HG03432 (cell line): Measurements from ENCODE around the gene WBP1L.

Experiments used
- ATAC-seq: cut with Tn5 transposase; IDR thresholded peaks from one replicate; pipeline ENCODE4 v1.9.1; 2021; ENCODE audit warnings: mild to moderate bottlenecking, moderate library complexity; ENCODE audit not compliant: unreplicated experiment

WBP1L gene

DNA sequence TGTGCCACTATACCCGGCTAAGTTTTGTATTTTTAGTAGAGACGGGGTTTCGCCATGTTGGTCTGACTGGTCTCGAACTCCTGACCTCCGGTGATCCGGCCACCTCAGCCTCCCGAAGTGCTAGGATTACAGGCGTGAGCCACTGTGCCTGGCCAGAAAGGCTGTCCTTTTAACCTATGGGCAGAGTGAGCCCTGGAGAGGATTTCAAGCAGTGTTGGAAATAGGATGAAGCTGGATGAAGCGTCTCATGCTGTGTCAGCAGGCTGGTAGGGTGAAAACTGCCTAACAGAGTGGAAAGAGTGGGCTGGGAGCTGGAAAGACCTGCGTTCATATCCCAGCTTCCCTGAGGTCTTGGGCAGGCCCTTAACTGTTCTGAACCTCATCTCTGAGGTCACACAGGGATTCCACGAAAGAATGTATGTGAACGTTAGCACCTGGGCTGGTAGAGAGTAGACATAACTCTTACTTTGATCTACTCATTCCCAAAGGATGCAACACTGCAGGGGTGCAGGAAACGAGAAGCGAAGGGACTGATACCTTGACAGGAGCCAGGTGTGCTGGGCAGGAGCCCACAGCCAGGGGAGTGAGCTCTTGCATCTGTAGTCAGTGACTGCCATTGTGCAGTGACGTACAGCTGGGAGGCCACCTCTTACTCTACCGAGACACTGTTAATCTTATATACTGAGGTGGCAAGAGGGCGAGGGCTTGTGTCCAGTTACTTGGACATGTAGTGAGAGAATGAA is 34.1 kb downstream of the WBP1L start:
- ATAC-seq, result no peak

DNA sequence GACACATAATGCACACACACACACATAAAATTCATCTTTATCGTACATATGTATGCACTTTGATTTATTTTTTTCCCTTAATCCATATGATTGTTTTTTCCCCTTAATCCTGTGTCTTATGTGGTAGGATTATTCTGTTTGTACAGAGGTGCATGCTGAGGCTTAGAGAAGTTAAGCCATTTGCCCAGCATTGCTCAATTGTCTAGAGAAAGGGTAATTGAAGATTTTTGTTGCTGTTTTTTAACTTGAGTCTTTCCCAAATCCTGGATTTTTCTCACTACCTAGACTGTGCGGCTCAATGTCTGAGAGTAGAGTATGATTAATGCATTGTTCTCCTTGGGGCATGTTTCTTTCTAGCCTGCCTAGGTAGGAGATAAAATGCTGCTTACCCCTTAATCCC is 35.0 kb downstream of the WBP1L start:
- no peak for ATAC-seq

DNA sequence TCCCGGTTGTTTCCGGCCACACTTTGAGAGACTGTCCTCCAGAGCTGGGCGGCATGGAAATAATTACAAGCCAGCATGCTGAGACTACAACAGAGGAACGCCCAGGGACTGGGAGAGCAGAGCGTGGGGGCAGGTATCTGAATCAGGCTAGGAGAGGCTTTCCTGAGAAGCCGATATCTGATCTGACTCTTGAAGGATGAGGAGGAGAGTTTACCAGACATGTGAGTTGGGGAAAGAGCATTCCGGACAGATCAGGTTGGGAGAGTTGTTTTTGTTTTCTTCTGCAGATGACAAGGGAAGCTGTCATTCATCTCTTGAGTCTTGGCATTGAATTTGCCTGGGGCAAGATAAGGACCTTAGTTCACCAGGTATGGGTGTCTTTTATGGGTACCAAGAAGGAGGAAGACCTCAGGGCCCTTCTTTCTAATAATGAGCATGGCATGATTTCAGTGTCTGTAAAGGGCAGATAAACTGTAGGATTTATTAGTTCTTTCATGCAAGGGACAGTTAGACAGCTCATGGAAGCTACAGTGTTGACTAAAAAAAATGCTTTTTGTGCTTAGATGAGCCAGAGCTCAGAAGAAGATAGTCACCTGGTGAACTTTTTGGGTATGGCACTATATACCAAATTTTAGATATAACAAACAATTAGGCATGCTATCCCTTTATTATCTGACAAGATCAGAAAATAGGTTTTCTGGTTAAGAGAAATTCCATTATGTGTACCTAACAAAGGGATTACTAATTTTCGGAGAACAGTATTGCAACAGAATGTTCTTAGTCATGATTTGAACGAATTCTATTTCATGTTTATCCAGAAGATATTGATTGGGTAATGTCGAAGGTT is 36.2 kb downstream of the WBP1L start:
- no peak for ATAC-seq

GRCh38 chr10:102780527-102780808 is 36.7 kb downstream of the WBP1L start:
- no peak for ATAC-seq

- ATAC-seq, result no peak
Observed at GRCh38 chr10:102781090-102781920, 37.6 kb downstream of the WBP1L start.

GRCh38 chr10:102781921-102782557 is 38.3 kb downstream of the WBP1L start:
- ATAC-seq, result no peak

DNA sequence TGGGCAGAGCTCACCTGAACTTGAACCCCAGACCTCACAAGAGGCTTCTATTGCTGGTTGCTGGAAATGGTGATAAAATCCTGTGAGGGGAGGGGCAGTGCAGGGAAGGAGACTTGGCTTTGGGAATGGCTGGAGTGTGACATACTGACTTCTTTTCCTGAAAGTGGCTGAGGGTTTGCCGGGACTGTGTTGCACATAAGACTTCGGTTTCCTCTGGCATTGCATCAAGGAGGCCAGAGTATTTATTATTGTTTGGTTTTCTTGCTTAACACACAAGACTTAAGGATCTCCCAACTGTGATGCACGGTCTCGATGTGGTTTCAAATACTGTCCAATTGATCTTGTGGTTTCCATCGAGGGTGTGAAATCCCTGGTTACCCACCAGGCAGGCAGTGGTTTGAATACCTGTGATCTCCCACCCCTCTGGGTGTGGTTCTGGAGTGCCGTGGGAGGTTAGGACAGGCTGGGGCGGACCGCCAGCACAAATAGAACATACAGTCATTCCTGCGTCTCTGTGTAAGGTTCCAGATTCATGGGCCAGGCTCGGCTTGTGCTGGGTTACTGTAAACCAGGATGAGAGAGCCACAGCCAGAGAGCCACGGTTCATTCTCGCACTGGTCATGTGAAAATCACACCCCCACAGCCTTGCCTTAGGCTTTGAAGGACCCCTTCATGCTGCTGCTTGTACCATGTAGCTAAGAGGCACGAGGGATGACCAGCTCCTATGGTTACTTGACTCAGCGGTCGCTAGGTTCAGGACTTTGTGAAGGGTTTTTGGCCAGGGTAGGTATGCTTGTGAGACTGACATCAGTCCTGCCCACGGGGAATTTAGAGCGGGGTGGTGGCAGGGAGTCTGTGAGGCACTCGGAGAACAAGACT is 39.2 kb downstream of the WBP1L start:
- no peak for ATAC-seq

GRCh38 chr10:102783568-102783967 is 39.8 kb downstream of the WBP1L start:
- no peak for ATAC-seq

DNA sequence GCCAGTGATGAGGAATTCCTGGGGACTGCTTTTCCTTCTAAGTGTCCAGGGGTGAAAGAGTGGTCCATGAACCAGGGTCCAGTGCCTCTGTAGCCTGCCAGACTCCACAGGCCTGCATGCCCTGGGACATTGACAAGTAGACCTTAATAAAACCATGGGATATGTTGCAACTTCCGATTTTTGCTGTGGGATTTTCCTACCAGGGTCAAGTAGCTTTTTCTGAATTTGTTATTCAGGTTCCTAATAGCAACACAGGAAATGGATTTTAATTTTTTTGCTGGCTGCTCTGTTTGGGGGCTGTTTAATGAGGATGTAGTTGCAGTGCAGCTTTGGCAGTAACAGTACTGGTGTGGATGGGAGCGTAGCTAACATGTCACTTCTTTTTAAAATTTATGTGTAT is 42.1 kb downstream of the WBP1L start:
- no peak for ATAC-seq

DNA sequence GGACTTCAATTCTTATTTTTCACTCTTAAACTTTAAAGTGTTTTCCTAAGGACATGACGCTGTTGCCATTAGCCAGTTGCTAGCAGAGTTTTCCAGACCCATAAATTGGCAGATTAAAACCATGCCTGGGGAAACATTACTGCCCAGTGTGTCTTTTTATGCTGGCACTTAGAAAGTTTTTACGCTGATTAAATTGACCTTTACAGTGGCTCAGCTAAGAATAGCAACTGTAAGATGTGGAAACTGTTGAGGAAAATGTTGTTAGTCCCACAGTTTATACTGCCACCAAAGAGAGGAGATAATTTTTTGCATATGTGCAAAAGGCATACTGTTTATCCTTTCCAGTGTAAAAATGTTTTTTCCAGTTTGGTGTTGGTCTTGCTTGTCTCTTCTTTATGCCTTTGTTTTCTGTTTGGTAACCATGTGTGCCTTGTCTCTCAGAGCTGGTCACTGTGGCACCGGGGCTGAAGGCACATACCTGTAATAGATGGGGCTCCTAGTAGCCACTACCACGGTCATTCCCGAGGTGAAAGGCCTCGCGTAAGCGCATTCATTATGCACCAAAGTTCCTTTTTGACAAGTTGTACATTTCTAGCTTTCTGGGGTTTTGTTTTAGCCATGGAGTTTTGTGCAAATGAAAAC is 48.1 kb downstream of the WBP1L start:
- no peak for ATAC-seq

DNA sequence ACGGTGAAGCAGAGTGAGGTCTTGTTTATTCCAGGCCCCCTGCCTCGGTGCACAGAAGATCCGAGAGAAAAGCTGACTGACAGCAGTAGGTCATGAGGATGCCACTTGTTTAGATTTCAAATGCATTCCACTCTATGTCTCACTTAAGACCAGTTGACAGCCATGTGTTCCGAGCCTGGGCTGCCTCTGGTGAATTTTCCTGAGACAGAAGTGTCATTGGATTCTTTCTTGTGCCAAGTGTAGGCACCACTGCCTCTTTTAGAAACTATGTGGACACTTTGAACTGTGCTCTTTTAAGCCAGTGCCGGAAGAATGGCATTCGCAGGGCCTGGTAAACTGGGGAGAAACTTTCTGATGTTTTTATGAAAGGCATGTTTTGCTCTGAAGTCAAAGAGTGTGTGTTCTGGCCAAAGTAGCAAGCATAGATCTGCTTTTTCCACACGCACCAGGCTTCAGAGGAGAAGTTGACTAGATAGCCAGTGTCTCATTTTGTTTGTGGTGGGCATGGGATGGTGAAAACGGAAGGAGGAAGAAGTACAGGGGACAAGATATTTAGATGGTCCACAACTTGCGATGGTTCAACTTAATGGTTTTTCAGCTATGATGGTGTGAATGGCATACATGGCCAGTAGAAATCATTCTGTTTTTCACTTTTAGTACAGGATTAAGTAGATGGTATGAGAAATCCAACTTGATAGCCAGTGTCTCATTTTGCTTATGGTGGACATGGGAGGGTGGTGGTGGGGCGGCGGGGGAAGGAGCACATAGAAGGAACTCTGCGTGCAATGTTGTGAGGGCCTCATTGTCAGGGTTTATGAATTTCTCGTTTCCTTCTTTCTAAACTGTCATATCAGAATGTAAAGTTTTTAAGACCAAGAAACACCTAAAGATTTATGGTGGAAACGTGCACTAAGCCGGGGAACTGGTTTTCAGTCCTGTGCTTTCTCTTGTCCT is 52.0 kb downstream of the WBP1L start:
- ATAC-seq, result peak; percentile 30

DNA sequence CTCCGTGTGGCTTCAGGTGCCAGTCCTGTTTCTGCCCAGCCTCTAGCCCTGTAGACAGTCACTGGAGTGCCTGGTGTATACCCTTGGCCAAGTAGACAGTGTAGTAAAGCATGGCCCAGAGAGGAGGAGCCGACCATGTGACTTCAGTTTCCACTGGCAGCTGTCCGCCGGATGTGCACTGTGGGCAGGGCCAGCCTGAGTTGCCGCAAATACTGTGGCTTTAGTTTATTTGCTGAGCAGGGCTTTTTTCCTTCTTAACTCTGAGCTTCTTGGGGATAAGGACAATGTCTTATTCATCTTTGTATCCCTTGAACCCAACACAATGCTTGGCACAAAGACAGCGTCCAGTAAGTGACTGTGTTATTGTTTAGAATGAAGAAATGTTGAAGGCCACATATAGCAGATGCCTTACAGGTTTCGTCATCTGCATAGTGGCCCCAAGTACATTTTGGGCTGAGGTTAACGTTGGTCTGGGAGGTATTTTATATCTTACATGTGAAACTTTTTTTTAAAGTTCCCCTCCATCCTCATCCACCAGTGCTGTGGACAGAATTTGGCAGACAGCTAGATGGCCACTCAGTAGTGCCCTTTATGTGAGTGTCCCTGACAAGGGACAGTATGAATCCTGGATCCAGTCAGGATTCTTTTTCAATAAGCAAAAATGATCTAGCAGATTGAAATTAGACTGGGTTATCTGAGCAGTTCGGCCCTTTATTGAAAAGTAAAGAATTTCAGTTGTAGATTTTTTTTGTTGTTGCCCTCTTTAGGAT is 52.8 kb downstream of the WBP1L start:
- ATAC-seq, result peak; percentile 97

GRCh38 chr10:102799691-102800471 is 56.1 kb downstream of the WBP1L start:
- ATAC-seq, result no peak

DNA sequence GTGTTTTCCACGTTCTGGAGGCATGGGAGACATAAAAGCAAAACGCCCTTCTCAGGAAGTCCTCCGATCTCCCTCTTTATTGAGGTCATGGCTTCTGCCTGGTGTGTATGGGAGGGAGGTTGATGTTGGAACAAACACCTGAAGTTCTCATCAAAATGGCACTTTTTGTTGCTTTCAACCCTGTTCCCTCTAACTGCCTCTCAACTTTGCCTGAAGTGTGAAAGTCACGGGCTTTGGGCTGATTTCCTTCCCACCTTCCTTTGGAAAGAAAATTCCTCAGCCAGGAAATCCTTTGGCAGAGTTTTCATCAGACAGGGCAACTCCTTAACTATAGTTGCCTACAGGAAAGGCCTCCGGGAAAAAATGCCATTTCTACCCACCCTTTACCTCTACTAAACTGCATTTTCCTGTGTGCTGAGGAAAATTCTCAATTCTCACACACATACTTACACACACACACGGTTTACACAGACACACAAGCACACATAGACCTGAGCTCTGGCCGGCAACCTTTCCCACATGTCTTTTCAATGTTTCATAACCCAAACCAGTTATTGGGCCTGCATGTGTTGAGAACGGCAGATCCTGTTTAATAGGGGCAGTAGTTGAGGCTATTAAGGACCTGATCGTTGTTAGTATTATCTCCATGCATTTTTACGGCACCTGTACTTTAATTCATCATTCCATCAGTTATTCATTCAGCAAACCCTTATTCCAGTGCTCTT is 57.0 kb downstream of the WBP1L start:
- ATAC-seq, result no peak

- ATAC-seq, result no peak
Observed at GRCh38 chr10:102801496-102801895, 57.7 kb downstream of the WBP1L start.

DNA sequence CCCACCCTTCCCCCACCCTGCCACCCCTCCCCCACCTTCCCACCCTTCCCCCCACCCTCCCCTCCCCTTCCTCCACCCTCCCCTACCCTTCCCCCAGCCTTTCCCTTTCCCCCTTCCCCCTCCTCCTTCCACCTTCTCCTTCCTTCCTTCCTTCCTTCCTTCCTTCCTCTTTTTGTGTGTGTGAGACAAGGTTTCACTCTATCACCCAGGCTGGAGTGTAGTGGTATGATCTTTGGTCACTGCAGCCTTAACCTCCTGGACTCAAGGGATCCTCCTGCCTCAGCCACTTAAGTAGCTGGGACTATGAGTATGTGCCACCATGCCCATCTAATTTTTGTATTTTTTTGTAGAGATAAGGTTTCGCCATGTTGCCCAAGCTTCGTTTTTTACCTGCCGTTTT is 58.2 kb downstream of the WBP1L start:
- no peak for ATAC-seq
